ENCODE measurements around the gene MEX3A. TPM values are rescaled to one million over a fixed set of nuclear protein-coding genes. Genes with fewer than 3 reads are reported as not detected.

MEX3A gene
- total RNA-seq, 1 experiment from 2014 or later = 79.1 TPM

DNA sequence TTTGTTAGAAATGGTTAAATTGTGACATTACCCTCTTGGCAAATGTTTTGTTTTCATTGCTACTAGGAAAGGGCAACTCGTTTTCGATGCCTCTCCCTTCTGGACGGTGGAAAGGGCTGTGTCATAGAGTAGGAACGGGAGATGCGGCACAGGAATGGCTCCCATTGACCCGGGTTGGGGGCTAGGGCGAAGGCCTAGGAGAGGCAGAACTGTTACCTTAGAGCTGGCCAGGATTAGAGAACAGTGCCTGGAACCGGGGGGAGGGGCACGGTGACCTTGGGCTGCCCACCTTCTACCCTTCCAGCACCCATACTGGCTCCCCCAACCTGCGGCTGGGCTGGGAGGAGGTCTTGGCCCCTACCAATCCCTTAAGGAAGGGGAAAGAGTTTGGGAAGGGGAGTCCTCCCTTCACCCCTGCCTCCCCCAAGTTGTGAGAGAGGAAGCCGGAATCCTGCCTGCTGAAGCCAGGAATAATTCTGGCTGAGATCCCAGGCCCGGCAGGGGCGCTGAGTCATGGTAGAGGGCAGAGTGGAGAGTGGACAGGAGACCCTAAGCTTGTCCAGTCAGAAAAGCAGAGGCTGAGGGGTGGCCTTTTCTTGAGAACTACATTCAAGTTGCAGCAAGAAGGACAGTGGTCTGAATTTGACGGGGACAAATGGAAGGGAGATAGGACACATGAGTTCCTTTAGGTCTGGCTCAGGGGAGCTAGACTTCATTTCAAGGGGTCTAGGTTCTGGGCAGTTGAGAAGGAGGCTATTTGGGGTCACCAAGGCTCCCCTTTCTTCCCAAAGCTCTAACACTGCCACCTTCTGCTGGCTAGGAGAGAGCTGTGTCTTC lies 40.5 kb upstream of the MEX3A start:
- no peak for DNase-seq (ENCODE audit: low spot score)
- Mint-ChIP-seq H3K9me3 (no peaks in the 10 kb centered on the region), H3K27ac (peak overlapping the region; percentile 73), H3K27me3 (ENCODE audit: low read depth) (no peaks in the 10 kb centered on the region), H3K4me1 (peaks cover 59% of the 10 kb centered on the region), H3K4me3 (peak overlapping the region; percentile 10; the same call in 1 of the 2 replicates), H3K36me3 (no peaks in the 10 kb centered on the region)
- no peak for ATAC-seq
- POLR2A ChIA-PET = interaction anchor here (0.7 to 2.3 kb wide), 5 partner anchors 9 to 26 kb away, joined by 3 to 8 read pairs (median 6); partner anchors contain the start of gene LMNA
- TF ChIP-seq, protein P1, sequence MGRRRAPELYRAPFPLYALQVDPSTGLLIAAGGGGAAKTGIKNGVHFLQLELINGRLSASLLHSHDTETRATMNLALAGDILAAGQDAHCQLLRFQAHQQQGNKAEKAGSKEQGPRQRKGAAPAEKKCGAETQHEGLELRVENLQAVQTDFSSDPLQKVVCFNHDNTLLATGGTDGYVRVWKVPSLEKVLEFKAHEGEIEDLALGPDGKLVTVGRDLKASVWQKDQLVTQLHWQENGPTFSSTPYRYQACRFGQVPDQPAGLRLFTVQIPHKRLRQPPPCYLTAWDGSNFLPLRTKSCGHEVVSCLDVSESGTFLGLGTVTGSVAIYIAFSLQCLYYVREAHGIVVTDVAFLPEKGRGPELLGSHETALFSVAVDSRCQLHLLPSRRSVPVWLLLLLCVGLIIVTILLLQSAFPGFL (CRISPR knock-in tag; IDR thresholded peaks at IDR 0.05; ENCODE audit: borderline replicate concordance) = no peak
- 0 out of 2 replicates have a peak, but pooled peaks have one; percentile 47 for TF ChIP-seq ESRRA (CRISPR knock-in tag; IDR thresholded peaks at IDR 0.05; ENCODE audit: borderline replicate concordance)
- CTCF ChIA-PET = interaction anchor here (0.6 to 28.0 kb wide), 21 partner anchors 7 to 1453 kb away, joined by 3 to 1176 read pairs (median 6); partner anchors contain the start of genes KHDC4, LMNA, MEX3A and PMF1

DNA sequence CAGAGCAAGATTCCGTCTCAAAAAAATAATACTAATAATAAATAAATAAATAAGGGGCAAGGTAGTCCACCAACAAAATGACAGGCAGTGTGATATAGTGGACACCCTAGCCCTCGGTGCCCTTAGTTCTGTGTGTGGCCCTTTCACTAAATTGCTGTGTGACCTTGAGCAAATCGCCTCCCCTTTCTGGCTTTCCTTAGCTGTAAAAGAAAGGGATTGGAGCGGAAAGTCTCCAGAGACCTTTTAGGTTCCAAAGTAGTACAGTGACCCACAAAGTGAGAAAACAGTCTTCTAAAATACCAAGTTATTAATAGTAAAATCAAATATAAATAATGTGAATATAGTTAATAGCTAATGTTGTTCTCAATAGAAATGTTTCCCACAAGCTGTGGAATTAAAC lies 39.8 kb upstream of the MEX3A start:
- TF ChIP-seq, protein P2, sequence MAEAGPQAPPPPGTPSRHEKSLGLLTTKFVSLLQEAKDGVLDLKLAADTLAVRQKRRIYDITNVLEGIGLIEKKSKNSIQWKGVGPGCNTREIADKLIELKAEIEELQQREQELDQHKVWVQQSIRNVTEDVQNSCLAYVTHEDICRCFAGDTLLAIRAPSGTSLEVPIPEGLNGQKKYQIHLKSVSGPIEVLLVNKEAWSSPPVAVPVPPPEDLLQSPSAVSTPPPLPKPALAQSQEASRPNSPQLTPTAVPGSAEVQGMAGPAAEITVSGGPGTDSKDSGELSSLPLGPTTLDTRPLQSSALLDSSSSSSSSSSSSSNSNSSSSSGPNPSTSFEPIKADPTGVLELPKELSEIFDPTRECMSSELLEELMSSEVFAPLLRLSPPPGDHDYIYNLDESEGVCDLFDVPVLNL (CRISPR knock-in tag; IDR thresholded peaks at IDR 0.05; ENCODE audit: borderline replicate concordance, low read depth) = no peak
- TF ChIP-seq, protein P3, sequence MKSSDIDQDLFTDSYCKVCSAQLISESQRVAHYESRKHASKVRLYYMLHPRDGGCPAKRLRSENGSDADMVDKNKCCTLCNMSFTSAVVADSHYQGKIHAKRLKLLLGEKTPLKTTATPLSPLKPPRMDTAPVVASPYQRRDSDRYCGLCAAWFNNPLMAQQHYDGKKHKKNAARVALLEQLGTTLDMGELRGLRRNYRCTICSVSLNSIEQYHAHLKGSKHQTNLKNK (CRISPR knock-in tag; IDR thresholded peaks at IDR 0.05) = no peak
- TF ChIP-seq ATF1 (CRISPR knock-in tag; IDR thresholded peaks at IDR 0.05) = no peak
- TF ChIP-seq ZNF138 (CRISPR knock-in tag; conservative IDR thresholded peaks at IDR 0.05) = no peak
- TF ChIP-seq ESRRA (CRISPR knock-in tag; IDR thresholded peaks at IDR 0.05; ENCODE audit: borderline replicate concordance) = no peak
- no peak for TF ChIP-seq TCF7 (CRISPR knock-in tag; IDR thresholded peaks at IDR 0.05; ENCODE audit: low read depth)
- no peak for TF ChIP-seq SP1 (CRISPR knock-in tag; conservative IDR thresholded peaks at IDR 0.05)
- TF ChIP-seq JUN (CRISPR knock-in tag; IDR thresholded peaks at IDR 0.05) = no peak
- TF ChIP-seq, protein P4, sequence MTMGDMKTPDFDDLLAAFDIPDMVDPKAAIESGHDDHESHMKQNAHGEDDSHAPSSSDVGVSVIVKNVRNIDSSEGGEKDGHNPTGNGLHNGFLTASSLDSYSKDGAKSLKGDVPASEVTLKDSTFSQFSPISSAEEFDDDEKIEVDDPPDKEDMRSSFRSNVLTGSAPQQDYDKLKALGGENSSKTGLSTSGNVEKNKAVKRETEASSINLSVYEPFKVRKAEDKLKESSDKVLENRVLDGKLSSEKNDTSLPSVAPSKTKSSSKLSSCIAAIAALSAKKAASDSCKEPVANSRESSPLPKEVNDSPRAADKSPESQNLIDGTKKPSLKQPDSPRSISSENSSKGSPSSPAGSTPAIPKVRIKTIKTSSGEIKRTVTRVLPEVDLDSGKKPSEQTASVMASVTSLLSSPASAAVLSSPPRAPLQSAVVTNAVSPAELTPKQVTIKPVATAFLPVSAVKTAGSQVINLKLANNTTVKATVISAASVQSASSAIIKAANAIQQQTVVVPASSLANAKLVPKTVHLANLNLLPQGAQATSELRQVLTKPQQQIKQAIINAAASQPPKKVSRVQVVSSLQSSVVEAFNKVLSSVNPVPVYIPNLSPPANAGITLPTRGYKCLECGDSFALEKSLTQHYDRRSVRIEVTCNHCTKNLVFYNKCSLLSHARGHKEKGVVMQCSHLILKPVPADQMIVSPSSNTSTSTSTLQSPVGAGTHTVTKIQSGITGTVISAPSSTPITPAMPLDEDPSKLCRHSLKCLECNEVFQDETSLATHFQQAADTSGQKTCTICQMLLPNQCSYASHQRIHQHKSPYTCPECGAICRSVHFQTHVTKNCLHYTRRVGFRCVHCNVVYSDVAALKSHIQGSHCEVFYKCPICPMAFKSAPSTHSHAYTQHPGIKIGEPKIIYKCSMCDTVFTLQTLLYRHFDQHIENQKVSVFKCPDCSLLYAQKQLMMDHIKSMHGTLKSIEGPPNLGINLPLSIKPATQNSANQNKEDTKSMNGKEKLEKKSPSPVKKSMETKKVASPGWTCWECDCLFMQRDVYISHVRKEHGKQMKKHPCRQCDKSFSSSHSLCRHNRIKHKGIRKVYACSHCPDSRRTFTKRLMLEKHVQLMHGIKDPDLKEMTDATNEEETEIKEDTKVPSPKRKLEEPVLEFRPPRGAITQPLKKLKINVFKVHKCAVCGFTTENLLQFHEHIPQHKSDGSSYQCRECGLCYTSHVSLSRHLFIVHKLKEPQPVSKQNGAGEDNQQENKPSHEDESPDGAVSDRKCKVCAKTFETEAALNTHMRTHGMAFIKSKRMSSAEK (CRISPR knock-in tag; IDR thresholded peaks at IDR 0.05; ENCODE audit: borderline replicate concordance) = no peak
- TF ChIP-seq ZNF121 (CRISPR knock-in tag; IDR thresholded peaks at IDR 0.05) = no peak
- no peak for TF ChIP-seq OVOL2 (CRISPR knock-in tag; IDR thresholded peaks at IDR 0.05; ENCODE audit: borderline replicate concordance)
- no peaks in the 10 kb centered on the region for H3K36me3 Mint-ChIP-seq
- DNase-seq (ENCODE audit: low spot score) = no peak
- no peaks in the 10 kb centered on the region for H3K9me3 Mint-ChIP-seq
- H3K4me3 Mint-ChIP-seq = no peak overlapping the region
- POLR2A ChIA-PET = interaction anchor here (1.6 kb wide), 1 partner anchor 25 kb away, joined by 6 read pairs; no protein-coding TSS in a partner anchor
- H3K4me1 Mint-ChIP-seq = peaks cover 59% of the 10 kb centered on the region
- ATAC-seq = no peak
- 0 out of 2 replicates have a peak overlapping the region, but pooled peaks have one; percentile 73 for H3K27ac Mint-ChIP-seq
- no peaks in the 10 kb centered on the region for H3K27me3 Mint-ChIP-seq (ENCODE audit: low read depth)
- CTCF ChIA-PET = interaction anchor here (1.6 to 28.0 kb wide), 6 partner anchors 8 to 103 kb away, joined by 8 to 1176 read pairs (median 10); partner anchors contain the start of genes MEX3A and PMF1

All from WTC11 (cell line).